ENCODE results near the gene NOX5.

- TF ChIP-seq EZH2 (IDR thresholded peaks at IDR 0.05; ENCODE audit: borderline replicate concordance, insufficient read depth, low read depth, low read length, poor library complexity, severe bottlenecking), result no peak
- TF ChIP-seq, protein P1, sequence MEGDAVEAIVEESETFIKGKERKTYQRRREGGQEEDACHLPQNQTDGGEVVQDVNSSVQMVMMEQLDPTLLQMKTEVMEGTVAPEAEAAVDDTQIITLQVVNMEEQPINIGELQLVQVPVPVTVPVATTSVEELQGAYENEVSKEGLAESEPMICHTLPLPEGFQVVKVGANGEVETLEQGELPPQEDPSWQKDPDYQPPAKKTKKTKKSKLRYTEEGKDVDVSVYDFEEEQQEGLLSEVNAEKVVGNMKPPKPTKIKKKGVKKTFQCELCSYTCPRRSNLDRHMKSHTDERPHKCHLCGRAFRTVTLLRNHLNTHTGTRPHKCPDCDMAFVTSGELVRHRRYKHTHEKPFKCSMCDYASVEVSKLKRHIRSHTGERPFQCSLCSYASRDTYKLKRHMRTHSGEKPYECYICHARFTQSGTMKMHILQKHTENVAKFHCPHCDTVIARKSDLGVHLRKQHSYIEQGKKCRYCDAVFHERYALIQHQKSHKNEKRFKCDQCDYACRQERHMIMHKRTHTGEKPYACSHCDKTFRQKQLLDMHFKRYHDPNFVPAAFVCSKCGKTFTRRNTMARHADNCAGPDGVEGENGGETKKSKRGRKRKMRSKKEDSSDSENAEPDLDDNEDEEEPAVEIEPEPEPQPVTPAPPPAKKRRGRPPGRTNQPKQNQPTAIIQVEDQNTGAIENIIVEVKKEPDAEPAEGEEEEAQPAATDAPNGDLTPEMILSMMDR (IDR thresholded peaks at IDR 0.05), result peak; percentile 79
Observed at GRCh38 chr15:69058830-69059556, 44.5 kb downstream of the NOX5 start.
